IPS DF 19.7 (cell line): ENCODE data around the gene OCEL1.

Source experiments
- DNase-seq: peaks from one replicate; pipeline ENCODE4 v3.0.0-alpha.2; 2013; ENCODE audit warnings: low read depth, low spot score

Gene OCEL1

GRCh38 chr19:17209126-17210036 is 16.6 kb upstream of the OCEL1 start:
- peak; percentile 70 for DNase-seq

DNA sequence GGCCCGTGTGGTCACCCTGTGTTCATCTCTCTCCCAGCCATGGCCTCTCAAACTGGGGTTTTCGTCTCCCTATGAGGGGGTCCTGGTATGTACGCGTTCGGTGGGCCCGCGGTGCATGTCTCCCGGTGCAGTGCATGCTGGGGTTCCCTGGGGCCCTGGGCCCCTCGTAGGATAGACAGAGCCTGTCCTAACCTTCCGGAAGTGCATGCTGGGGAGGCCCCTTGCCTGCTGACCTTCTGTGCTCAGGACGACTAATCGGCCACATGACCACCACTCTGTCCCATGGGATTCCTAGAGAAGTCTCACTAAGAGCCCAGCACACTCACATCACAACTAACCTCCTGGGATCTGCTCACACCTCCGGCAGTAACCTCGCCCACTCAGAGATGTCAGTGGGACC is 15.7 kb upstream of the OCEL1 start:
- DNase-seq: no peak

- no peak for DNase-seq
These were observed 14.2 kb upstream of the OCEL1 start for GRCh38 chr19:17211547-17212446.

DNA sequence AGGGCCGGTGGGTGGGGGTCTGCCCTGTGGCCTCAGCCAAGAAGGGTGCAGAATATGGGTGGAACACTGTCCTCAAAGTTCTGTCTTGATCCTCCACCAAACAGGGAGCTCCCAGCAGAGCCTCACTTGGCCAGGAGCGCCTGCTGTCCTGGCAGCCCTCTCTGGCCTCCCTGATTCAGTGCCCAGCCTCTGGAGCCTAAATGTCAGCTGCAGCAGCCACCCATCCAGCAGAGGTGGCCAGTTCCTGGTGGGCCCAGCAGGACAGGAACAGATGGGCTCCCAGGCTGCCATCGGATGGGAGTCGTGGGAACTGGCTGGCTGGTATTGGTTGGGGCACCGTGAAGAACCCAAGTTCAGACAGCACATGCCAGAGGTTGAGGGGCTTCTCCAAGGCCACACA is 12.7 kb upstream of the OCEL1 start:
- no peak for DNase-seq

- DNase-seq: no peak
These were observed 11.4 kb upstream of the OCEL1 start for GRCh38 chr19:17214508-17215126.

- DNase-seq: peak; percentile 70
These were observed 10.7 kb upstream of the OCEL1 start, which contains the start of gene USE1 for GRCh38 chr19:17215127-17215971. Gene USE1, plus strand, starts transcription at chr19:17215357. Its CDS starts 49 bp downstream, at chr19:17215406.

DNA sequence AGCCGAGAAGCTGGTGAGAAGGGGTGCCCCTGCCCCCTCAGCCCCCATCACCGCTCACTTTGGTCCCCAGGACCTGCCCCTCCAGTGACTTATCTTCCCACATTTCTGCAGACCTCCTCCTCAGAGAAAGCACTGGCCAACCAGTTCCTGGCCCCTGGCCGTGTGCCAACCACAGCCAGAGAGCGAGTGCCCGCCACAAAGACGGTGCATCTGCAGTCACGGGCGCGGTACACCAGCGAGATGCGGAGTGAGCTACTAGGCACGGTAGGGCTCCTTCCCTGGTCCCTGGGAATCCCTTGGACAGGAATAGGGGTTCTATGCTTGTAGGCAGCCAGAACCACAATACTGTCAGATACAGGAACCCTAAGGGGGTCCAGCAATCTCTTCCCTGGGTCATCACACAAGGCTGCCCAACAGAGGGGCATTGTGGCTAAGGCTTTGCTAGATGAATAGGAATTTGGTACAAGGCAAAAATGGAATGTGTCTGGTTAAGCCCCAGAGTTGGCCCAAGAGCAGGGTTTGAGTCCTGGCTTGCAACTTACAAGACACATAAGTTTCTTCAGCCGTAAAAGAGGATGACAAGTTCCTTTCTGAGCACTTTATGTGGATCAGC is 9.9 kb upstream of the OCEL1 start:
- no peak for DNase-seq

DNA sequence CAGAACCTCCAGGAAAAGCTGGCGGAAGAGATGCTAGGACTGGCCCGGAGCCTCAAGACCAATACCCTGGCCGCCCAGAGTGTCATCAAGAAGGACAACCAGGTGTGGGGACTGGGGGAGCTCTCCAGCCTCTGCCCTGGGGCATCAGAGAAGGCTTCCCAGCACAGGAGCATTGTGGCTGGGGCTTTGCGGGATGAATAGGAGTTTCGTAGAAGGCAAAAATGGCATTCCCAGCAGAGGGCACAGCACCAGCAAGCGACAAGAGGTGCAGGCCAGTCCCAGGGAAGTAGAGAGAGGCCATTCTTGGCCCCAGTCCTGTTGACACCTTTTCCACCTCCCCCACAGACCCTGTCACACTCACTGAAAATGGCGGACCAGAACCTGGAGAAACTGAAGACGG is 6.7 kb upstream of the OCEL1 start:
- DNase-seq: no peak

DNA sequence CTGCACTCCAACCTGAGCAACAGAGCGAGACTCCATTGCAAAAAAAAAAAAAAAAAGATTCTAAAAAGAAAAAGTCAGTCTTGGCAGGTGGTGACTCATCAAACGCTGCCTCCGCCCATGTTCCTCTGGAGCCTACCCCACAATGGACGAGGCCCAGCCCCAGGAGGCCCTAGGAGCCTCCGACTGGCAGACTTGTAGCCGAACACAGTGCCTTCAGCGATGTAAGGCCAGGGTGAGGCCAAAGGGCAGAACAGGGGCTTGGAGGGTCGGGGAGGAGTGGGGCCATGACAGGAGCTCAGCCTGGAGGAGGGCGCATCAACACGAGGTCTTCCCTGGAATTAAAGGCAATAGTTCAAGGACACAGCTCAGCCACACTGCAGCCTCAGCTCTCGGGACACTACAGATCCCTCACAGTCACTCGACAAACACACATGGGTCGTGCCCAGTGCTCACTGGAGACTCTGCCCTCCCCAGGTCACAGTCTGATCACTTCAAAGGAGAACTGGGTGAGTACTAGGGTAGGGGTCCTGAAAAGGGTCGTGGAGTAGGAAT is 5.7 kb upstream of the OCEL1 start:
- DNase-seq: no peak

DNA sequence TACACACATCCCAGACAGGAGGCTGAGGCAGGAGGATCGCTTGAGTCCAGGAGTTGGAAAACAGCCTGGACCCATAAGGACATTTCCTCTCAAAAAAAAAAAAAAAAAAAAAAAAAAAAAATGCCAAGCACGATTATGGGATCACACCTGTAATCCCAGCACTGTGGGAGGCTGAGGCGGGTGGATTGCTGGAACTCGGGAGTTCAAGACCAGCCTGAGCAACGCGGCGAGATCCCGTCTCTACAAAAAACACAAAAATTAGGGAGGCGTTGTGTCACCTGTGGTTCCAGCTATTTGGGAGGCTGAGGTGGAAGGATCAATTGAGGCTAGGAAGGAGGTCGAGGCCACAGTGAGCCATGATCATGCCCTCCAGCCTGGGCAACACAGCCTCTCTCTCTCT is 973 bp upstream of the OCEL1 start:
- DNase-seq: no peak

DNA sequence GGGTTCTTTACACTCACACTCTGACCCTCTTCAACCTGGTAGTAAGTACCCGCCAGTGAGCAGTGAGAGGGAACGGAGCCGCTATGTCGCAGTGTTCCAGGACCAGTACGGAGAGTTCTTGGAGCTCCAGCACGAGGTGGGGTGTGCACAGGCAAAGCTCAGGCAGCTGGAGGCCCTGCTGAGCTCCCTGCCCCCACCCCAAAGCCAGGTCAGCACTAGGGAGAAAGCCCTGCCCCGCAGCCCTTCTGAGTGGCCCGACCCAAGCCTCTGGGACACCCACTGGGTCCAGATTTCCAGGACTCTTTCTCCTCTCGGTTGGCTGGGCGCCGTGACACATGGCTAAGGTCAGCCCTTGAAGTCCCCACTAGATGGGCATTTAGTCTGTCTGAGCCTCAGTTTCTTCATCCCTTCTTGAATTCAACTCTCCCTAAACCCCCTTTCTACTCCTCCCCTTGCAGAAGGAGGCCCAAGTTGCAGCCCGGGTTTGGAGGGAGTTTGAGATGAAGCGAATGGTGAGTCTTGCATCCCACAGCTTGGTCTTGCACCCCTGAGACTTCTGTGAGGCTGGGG is 1.9 kb downstream of the OCEL1 start:
- no peak for DNase-seq

DNA sequence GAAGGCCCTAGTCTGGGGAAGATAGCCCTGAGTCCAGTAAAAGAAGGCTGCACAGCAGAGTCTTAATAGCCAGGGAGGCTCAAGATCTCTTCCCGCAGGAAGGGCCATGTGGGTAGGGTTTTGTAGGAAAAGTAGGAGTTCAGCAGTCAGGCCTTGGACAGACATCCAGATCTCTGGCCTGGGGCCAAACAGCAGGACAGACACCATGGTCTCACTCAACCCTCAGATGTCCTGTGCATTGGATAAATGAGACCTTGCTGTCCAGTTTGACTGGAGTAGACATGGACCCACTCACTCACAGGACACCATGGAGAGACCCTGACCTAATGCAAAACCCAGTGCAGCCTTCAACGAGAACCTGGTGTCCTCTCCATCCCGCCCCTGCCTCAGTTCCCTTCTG is 3.9 kb downstream of the OCEL1 start:
- DNase-seq: no peak

DNA sequence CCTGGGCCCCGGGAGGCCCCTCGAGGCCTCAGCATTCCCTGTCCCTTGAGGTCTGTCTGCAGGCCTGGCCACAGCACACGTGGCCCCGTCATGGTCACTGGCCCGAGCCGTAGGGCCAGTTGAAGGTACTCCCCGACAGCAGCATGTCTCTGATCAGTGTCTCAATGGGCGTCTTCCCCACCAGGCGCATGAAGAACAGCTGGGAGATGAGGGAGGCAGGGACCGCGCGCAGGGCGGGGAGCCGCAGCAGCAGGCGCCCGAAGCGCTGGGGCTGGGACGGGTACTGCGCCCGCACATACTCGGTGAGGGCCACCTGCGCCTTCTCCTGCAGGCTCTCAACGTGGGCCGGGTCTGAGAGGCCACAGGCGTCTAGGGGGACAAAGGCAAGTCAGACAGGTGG is 6.2 kb downstream of the OCEL1 start:
- no peak for DNase-seq

- DNase-seq: no peak
These were observed 8.9 kb downstream of the OCEL1 start for GRCh38 chr19:17234911-17235299.

- DNase-seq: no peak
These were observed 9.4 kb downstream of the OCEL1 start for GRCh38 chr19:17235300-17235970.

GRCh38 chr19:17235971-17236777 is 10.1 kb downstream of the OCEL1 start:
- DNase-seq: no peak

DNA sequence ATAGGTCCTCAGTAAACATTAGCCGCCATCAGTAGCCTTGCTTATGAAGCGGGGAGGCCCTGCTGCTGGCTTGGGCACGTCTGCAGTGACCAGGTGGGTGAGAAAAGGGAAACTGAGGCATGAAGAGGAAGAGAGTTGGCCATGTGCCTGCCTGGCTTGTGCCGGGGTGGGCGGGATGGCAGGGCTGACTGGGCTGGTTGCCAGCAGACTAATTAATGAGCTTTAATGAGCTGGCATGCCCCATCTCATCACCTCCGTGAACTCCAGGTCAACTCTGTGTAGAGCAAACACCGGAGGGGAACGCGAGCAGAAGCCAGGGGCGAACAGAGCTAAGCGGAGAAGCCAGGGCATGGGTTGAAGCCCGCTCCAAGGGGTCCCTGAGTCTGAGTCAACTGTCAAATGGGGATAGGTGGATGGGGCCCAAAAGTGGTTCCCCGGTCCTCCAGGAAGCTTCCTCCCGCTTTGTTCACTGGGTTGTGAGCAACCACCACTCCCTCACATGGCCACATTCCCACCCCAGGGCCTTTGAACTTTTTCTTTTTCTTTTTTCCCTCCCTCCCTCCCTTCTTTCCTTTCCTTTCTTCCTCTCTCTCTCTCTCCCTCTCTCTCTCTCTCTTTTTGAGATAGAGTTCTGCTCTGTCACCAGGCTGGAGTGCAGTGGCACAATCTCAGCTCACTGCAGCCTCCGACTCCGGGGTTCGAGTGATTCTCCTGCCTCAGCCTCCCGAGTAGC is 11.0 kb downstream of the OCEL1 start:
- DNase-seq: no peak
